ENCODE measurements around the gene TCF7L2. TPM values are rescaled to one million over a fixed set of nuclear protein-coding genes. Genes with fewer than 3 reads are reported as not detected.

TCF7L2 gene
- total and polyA plus RNA-seq, 9 donors = 21.1 to 41.7 (median 34.5) TPM

GRCh38 chr10:112907893-112908292, 42.2 kb upstream of the TCF7L2 start:
- H3K27me3 ChIP-seq = no peaks in the 10 kb centered on the region
- TF ChIP-seq, protein P1, sequence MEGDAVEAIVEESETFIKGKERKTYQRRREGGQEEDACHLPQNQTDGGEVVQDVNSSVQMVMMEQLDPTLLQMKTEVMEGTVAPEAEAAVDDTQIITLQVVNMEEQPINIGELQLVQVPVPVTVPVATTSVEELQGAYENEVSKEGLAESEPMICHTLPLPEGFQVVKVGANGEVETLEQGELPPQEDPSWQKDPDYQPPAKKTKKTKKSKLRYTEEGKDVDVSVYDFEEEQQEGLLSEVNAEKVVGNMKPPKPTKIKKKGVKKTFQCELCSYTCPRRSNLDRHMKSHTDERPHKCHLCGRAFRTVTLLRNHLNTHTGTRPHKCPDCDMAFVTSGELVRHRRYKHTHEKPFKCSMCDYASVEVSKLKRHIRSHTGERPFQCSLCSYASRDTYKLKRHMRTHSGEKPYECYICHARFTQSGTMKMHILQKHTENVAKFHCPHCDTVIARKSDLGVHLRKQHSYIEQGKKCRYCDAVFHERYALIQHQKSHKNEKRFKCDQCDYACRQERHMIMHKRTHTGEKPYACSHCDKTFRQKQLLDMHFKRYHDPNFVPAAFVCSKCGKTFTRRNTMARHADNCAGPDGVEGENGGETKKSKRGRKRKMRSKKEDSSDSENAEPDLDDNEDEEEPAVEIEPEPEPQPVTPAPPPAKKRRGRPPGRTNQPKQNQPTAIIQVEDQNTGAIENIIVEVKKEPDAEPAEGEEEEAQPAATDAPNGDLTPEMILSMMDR (IDR thresholded peaks at IDR 0.05) = no peak
- TF ChIP-seq EP300 (IDR thresholded peaks at IDR 0.05) = no peak
- no peak for TF ChIP-seq POLR2A (IDR thresholded peaks at IDR 0.05)
- no peaks in the 10 kb centered on the region for H3K9me3 ChIP-seq
- 49 to 79% (median 79%) methylated on average over 6 of the region's 6 CpGs for WGBS, 3 donors
- no peak overlapping the region for H3K4me3 ChIP-seq
- DNase-seq = no peak
- no peaks in the 10 kb centered on the region for H3K36me3 ChIP-seq
- H3K4me1 ChIP-seq (ENCODE audit: insufficient read depth) = no peaks in the 10 kb centered on the region
- intact Hi-C loops (cut with DNase I) = no loop called here
- H3K27ac ChIP-seq = no peak overlapping the region

DNA sequence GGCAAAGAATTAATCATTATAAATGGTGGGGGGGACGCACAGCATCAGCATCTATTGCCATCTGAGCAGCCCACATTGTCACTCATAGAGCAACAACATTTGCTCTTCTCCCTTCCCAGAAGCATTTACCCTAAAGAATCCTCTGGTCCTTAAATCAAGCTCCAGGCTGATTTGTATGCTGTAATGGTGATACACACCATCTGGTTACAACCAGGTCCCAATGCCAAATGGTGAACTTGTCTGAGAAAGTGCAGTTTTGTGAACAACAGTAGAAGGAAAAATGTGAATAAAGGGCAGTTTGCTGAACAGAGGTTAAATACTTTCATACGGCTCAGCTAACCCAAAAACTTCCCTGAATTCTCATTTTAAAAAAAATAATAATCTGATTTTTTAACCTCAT, 38.8 kb upstream of the TCF7L2 start:
- TF ChIP-seq, protein P1 (IDR thresholded peaks at IDR 0.05) = no peak
- TF ChIP-seq POLR2A (IDR thresholded peaks at IDR 0.05) = no peak
- Histone ChIP-seq H3K4me1 (ENCODE audit: insufficient read depth) (no peaks in the 10 kb centered on the region), H3K27me3 (no peaks in the 10 kb centered on the region), H3K36me3 (no peaks in the 10 kb centered on the region), H3K27ac (no peak overlapping the region), H3K9me3 (no peaks in the 10 kb centered on the region), H3K4me3 (no peak overlapping the region)
- 44 to 47% (median 45%) methylated on average over 2 of the region's 2 CpGs for WGBS, 3 donors
- intact Hi-C loops (cut with DNase I) = no loop called here
- no peak for DNase-seq

- no peak for TF ChIP-seq POLR2A (IDR thresholded peaks at IDR 0.05)
- TF ChIP-seq, protein P1 (IDR thresholded peaks at IDR 0.05) = no peak
- TF ChIP-seq EP300 (IDR thresholded peaks at IDR 0.05) = no peak
- H3K36me3 ChIP-seq = no peaks in the 10 kb centered on the region
- H3K4me3 ChIP-seq = no peak overlapping the region
- no peak overlapping the region for H3K27ac ChIP-seq
- WGBS, 3 donors = 61 to 82% (median 74%) methylated on average over 15 of the region's 15 CpGs
- no peaks in the 10 kb centered on the region for H3K27me3 ChIP-seq
- no peak for DNase-seq
- no peaks in the 10 kb centered on the region for H3K4me1 ChIP-seq (ENCODE audit: insufficient read depth)
- intact Hi-C loops (cut with DNase I) = no loop called here
- H3K9me3 ChIP-seq = no peaks in the 10 kb centered on the region
Observed at GRCh38 chr10:112912410-112912928, 37.6 kb upstream of the TCF7L2 start.

GRCh38 chr10:112913255-112913654, 36.8 kb upstream of the TCF7L2 start:
- Histone ChIP-seq H3K4me1 (ENCODE audit: insufficient read depth) (no peaks in the 10 kb centered on the region), H3K27ac (no peak overlapping the region), H3K9me3 (no peaks in the 10 kb centered on the region), H3K4me3 (no peak overlapping the region), H3K27me3 (no peaks in the 10 kb centered on the region), H3K36me3 (no peaks in the 10 kb centered on the region)
- WGBS, 3 donors = 71 to 84% (median 81%) methylated on average over 1 of the region's 1 CpG
- TF ChIP-seq, protein P1 (IDR thresholded peaks at IDR 0.05) = no peak
- TF ChIP-seq POLR2A (IDR thresholded peaks at IDR 0.05) (no peak), EP300 (IDR thresholded peaks at IDR 0.05) (no peak)
- intact Hi-C loops (cut with DNase I) = no loop called here
- no peak for DNase-seq

Data from ovary (tissue), 9 donors.